Liver (tissue), 3 donors: ENCODE results near the gene TCEA2.

Experiments used
- ATF3 ChIP-seq: IDR thresholded peaks from 2 replicates; pipeline ENCODE4 v1.6.1; 2016; ENCODE audit warnings: antibody characterized with exemption
- EGR1 ChIP-seq, 2 donors: IDR thresholded peaks; 2 replicates each; pipeline ENCODE4 v1.6.1; 2016 to 2018; ENCODE audit warnings: antibody characterized with exemption in 2 of 2, low read depth in 2 of 2
- GABPA ChIP-seq, 2 donors: IDR thresholded peaks in 1 of 2; conservative IDR thresholded peaks in 1 of 2; 2 replicates each; pipeline ENCODE4 v1.6.1; 2016; ENCODE audit warnings: antibody characterized with exemption in 2 of 2, mild to moderate bottlenecking in 1 of 2, moderate library complexity in 1 of 2
- JUND ChIP-seq, 2 donors: IDR thresholded peaks; 2 replicates each; pipeline ENCODE4 v1.6.1; 2016; ENCODE audit warnings: antibody characterized with exemption in 2 of 2
- RAD21 ChIP-seq, 2 donors: IDR thresholded peaks; 2 replicates each; pipeline ENCODE4 v1.6.1; 2016; ENCODE audit warnings: antibody characterized with exemption in 2 of 2, mild to moderate bottlenecking in 2 of 2
- RXRA ChIP-seq, 2 donors: IDR thresholded peaks; 2 replicates each; pipeline ENCODE4 v1.6.1; 2017 to 2018; ENCODE audit warnings: antibody characterized with exemption in 2 of 2, mild to moderate bottlenecking in 1 of 2
- SP1 ChIP-seq: IDR thresholded peaks from 2 replicates; pipeline ENCODE4 v1.6.1; 2018; ENCODE audit warnings: antibody characterized with exemption, mild to moderate bottlenecking
- TAF1 ChIP-seq: conservative IDR thresholded peaks from 2 replicates; pipeline ENCODE4 v1.6.1; 2016; ENCODE audit warnings: antibody characterized with exemption, mild to moderate bottlenecking
- YY1 ChIP-seq: IDR thresholded peaks from 2 replicates; pipeline ENCODE4 v1.6.1; 2016; ENCODE audit warnings: antibody characterized with exemption, mild to moderate bottlenecking
- ZBTB33 ChIP-seq: IDR thresholded peaks from 2 replicates; pipeline ENCODE4 v1.6.1; 2016; ENCODE audit warnings: antibody characterized with exemption
- TF ChIP-seq, protein P1 (sequence below): fragments of 150-350 bp; IDR thresholded peaks from 2 replicates; pipeline ENCODE4 v1.5.1; 2017; ENCODE audit warnings: improper control_type of control experiment, low read depth, low read length; ENCODE audit not compliant: missing input control
- TF ChIP-seq, protein P2 (sequence below): IDR thresholded peaks from 2 replicates; pipeline ENCODE4 v1.6.1; 2016; ENCODE audit warnings: antibody characterized with exemption
- donor health status: healthy.
- donor health status: healthy.

DNA sequence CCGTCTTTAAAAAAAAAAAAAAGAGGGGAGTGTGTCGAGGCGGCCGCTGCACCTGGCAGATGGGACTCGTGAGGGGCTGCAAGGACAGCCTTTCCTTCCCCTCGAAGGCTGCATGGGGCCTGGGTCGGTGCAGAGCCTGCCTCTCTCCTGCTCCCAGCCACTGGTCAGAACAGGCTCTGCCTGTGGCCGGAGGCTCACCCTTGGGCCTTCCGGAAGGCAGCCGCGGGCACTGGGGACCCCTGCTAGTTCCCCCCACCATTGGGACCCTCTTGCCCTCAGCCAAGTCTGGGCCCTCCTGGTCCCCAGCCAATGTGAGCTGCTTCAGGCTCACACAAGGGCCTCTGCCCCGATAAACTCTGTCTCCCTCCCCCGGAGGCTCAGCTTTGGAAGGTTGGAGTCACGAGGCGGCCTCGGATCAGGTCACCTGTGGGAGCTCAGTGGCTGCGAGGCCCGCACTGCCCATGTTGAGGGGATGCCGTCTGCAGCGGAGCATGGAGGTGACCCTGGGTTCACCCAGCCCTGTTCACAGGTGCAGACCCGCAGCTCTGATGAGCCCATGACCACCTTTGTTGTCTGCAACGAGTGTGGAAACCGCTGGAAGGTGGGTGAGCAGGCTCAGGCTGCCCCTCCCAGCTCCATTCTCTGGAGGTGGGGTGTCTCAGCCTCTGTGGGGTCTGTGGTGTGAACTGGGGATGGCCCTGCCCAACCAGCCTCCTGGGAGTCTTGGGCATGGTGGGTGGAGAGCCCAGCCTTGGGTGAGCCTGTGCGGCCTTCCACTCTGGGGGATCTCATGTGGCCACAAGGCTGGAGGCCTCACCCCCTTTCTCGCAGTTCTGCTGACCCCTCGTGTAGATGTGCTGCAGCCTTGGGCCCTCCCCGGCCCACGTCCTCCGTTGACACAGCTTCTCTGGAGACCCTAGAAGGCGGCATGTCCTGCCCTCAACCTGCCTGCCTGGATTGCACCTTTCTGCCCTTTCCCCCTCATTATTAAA, 8.6 kb downstream of the TCEA2 start:
- no peak for TF ChIP-seq RXRA (IDR thresholded peaks at IDR 0.05)
- TF ChIP-seq YY1, result no peak
- TF ChIP-seq, protein P1, sequence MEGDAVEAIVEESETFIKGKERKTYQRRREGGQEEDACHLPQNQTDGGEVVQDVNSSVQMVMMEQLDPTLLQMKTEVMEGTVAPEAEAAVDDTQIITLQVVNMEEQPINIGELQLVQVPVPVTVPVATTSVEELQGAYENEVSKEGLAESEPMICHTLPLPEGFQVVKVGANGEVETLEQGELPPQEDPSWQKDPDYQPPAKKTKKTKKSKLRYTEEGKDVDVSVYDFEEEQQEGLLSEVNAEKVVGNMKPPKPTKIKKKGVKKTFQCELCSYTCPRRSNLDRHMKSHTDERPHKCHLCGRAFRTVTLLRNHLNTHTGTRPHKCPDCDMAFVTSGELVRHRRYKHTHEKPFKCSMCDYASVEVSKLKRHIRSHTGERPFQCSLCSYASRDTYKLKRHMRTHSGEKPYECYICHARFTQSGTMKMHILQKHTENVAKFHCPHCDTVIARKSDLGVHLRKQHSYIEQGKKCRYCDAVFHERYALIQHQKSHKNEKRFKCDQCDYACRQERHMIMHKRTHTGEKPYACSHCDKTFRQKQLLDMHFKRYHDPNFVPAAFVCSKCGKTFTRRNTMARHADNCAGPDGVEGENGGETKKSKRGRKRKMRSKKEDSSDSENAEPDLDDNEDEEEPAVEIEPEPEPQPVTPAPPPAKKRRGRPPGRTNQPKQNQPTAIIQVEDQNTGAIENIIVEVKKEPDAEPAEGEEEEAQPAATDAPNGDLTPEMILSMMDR, result no peak
- no peak for TF ChIP-seq TAF1
- TF ChIP-seq, protein P2, sequence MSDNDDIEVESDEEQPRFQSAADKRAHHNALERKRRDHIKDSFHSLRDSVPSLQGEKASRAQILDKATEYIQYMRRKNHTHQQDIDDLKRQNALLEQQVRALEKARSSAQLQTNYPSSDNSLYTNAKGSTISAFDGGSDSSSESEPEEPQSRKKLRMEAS, result no peak
- no peak for TF ChIP-seq ATF3
- no peak for TF ChIP-seq SP1
- TF ChIP-seq JUND (IDR thresholded peaks at IDR 0.05), result no peak
- no peak for TF ChIP-seq EGR1 (IDR thresholded peaks at IDR 0.05; ENCODE audit: low read depth in 2 of 2)
- TF ChIP-seq GABPA (IDR thresholded peaks at IDR 0.05 in 1 of 2, conservative IDR thresholded peaks at IDR 0.05 in 1 of 2), result no peak
- TF ChIP-seq RAD21 (IDR thresholded peaks at IDR 0.05), result no peak
- TF ChIP-seq ZBTB33, result no peak
